IMR-90 (cell line): ENCODE measurements around the gene UBE2O. TPM values are rescaled to one million over a fixed set of nuclear protein-coding genes. Genes with fewer than 3 reads are reported as not detected.
A peak's percentile ranks its signal among the peaks of the same experiment; 100 is the strongest.

ENCODE experiments used
- ATAC-seq: fragments of 200-7000 bp; cut with Tn5 transposase; 2 replicates; pipeline ENCODE4 v1.9.1; 2020; ENCODE audit warnings: low read depth, mild to moderate bottlenecking, moderate library complexity
- BruUV-seq: library from RNA; stranded (reverse); fragments of 400-500 nt; replicated peaks from 2 replicates; lab custom pipeline; 2021; lab: Mats Ljungman, UMichigan
- CTCF ChIA-PET: fragments of 300-600 bp; formaldehyde crosslinking; extraction: SDS; loops from one replicate; lab custom pipeline; 2021; ENCODE audit warnings: antibody characterized with exemption; lab: Yijun Ruan, JAX
- POLR2A ChIA-PET: fragments of 300-600 bp; sonication (Branson Sonifier 250); formaldehyde crosslinking; loops from one replicate; lab custom pipeline; 2022; ENCODE audit warnings: antibody characterized with exemption; ENCODE audit not compliant: unreplicated experiment; lab: Charles Lee
- DNase-seq: peaks from one replicate; pipeline ENCODE4 v3.0.0; 2013
- H2AFZ ChIP-seq: replicated peaks from 2 replicates; pipeline ENCODE3; 2013; ENCODE audit warnings: low read length, mild to moderate bottlenecking; ENCODE audit not compliant: poor library complexity
- H2AK5ac ChIP-seq: 2 replicates; pipeline ENCODE4 v1.6.1; 2013; ENCODE audit warnings: low read depth, low read length, inconsistent platforms
- H2AK9ac ChIP-seq: replicated peaks from 2 replicates; pipeline ENCODE3; 2013; ENCODE audit warnings: mild to moderate bottlenecking, low read depth, low read length, moderate library complexity; ENCODE audit not compliant: poor library complexity
- H2BK120ac ChIP-seq: 2 replicates; pipeline ENCODE4 v1.6.1; 2013; ENCODE audit warnings: low read depth, low read length, inconsistent platforms
- H2BK15ac ChIP-seq: 3 replicates; pipeline ENCODE4 v1.6.1; 2013; ENCODE audit warnings: low read depth, low read length, inconsistent platforms
- H2BK20ac ChIP-seq: 2 replicates; pipeline ENCODE4 v1.6.1; 2013; ENCODE audit warnings: low read depth, mild to moderate bottlenecking, inconsistent platforms, low read length, moderate library complexity
- H2BK5ac ChIP-seq: 2 replicates; pipeline ENCODE4 v1.6.1; 2013; ENCODE audit warnings: mild to moderate bottlenecking, low read depth, low read length, inconsistent platforms; ENCODE audit not compliant: poor library complexity, severe bottlenecking
- H3K14ac ChIP-seq: replicated peaks from 2 replicates; pipeline ENCODE4 v1.6.1; 2013; ENCODE audit warnings: low read depth, low read length, inconsistent platforms
- H3K18ac ChIP-seq: 2 replicates; pipeline ENCODE4 v1.6.1; 2013; ENCODE audit warnings: low read depth, low read length, control low read depth
- H3K23ac ChIP-seq: 2 replicates; pipeline ENCODE4 v1.6.1; 2013; ENCODE audit warnings: low read depth, low read length, inconsistent platforms
- H3K27ac ChIP-seq: 2 replicates; pipeline ENCODE4 v1.5.1; 2013; ENCODE audit warnings: mild to moderate bottlenecking, control low read depth, low read length; ENCODE audit not compliant: insufficient read depth
- H3K27me3 ChIP-seq: 2 replicates; pipeline ENCODE4 v1.6.1; 2013; ENCODE audit warnings: low read length; ENCODE audit not compliant: control insufficient read depth, insufficient read depth
- H3K36me3 ChIP-seq: 2 replicates; pipeline ENCODE4 v1.6.1; 2013; ENCODE audit warnings: low read length, mixed read lengths; ENCODE audit not compliant: control insufficient read depth, insufficient read depth
- H3K4ac ChIP-seq: 2 replicates; pipeline ENCODE4 v1.6.1; 2013; ENCODE audit warnings: low read depth, low read length, inconsistent platforms
- H3K4me1 ChIP-seq: 2 replicates; pipeline ENCODE4 v1.6.1; 2013; ENCODE audit warnings: low read length, mixed read lengths; ENCODE audit not compliant: control insufficient read depth, insufficient read depth
- H3K4me2 ChIP-seq: 2 replicates; pipeline ENCODE4 v1.6.1; 2013; ENCODE audit warnings: low read depth, mild to moderate bottlenecking, control low read depth, low read length, moderate library complexity
- H3K4me3 ChIP-seq: 2 replicates; pipeline ENCODE4 v1.5.1; 2013; ENCODE audit warnings: low read depth, mild to moderate bottlenecking, control low read depth, low read length, moderate library complexity; ENCODE audit not compliant: insufficient read depth
- H3K56ac ChIP-seq: 2 replicates; pipeline ENCODE4 v1.6.1; 2013; ENCODE audit warnings: low read length, inconsistent platforms; ENCODE audit not compliant: insufficient read depth; ENCODE audit errors: extremely low read depth
- H3K79me1 ChIP-seq, 2 experiments: 2 replicates each; pipeline ENCODE4 v1.6.1; 2013; ENCODE audit warnings: low read length in 2 of 2, inconsistent platforms in 1 of 2, low read depth in 1 of 2
- H3K9ac ChIP-seq: 2 replicates; pipeline ENCODE4 v1.6.1; 2013; ENCODE audit warnings: low read depth, low read length, control low read depth
- H3K9me1 ChIP-seq: 2 replicates; pipeline ENCODE4 v1.6.1; 2013; ENCODE audit warnings: low read length, inconsistent platforms; ENCODE audit not compliant: insufficient read depth
- H3K9me3 ChIP-seq: 2 replicates; pipeline ENCODE4 v1.6.1; 2013; ENCODE audit warnings: low read length; ENCODE audit not compliant: control insufficient read depth, insufficient read depth
- H4K20me1 ChIP-seq: 2 replicates; pipeline ENCODE4 v1.6.1; 2013; ENCODE audit warnings: low read length, inconsistent platforms; ENCODE audit not compliant: insufficient read depth
- H4K5ac ChIP-seq: 2 replicates; pipeline ENCODE4 v1.6.1; 2013; ENCODE audit warnings: mild to moderate bottlenecking, low read depth, low read length, control low read depth
- H4K8ac ChIP-seq, 2 experiments: 2 replicates each; pipeline ENCODE4 v1.6.1; 2013; ENCODE audit warnings: low read depth in 2 of 2, low read length in 2 of 2, control low read depth in 1 of 2, inconsistent platforms in 1 of 2
- H4K91ac ChIP-seq: 2 replicates; pipeline ENCODE4 v1.6.1; 2013; ENCODE audit warnings: low read depth, low read length, inconsistent platforms; ENCODE audit not compliant: insufficient read depth
- MAFK ChIP-seq: IDR thresholded peaks from 2 replicates; pipeline ENCODE4 v1.6.1; 2012; ENCODE audit warnings: low read depth, low read length, improper control_type of control experiment
- POLR2A ChIP-seq: IDR thresholded peaks from 2 replicates; pipeline ENCODE4 v1.6.1; 2012; ENCODE audit warnings: mild to moderate bottlenecking, low read depth, low read length
- WGBS, 2 experiments: methylation state at CpG; one replicate each; pipeline versions ENCODE4 v1.1.5 to v1.1.7; 2013; ENCODE audit warnings: missing lambda C conversion rate in 2 of 2; ENCODE audit not compliant: insufficient read length in 1 of 2; ENCODE audit errors: extremely low coverage in 2 of 2; 5-methylcytosine and 5-hydroxymethylcytosine counted together
- dilution Hi-C: fragments of 300-500 bp; cut with HindIII; formaldehyde crosslinking; loops from one replicate; pipeline ENCODE4 v1.14.3; 2018; ENCODE audit warnings: low sequenced_read_pairs; ENCODE audit not compliant: unreplicated experiment
- in situ Hi-C: fragments of 300-500 bp; cut with MboI; formaldehyde crosslinking; loops from 3 replicates; pipeline ENCODE4 v1.14.3; 2019; ENCODE audit warnings: low sequenced_read_pairs, inconsistent platforms, mixed read lengths
- intact Hi-C: fragments of 100-400 bp; cut with micrococcal nuclease; formaldehyde crosslinking; loops from 2 replicates; pipeline ENCODE4 v1.10.0; 2022
- polyA plus RNA-seq, 3 experiments: library from polyadenylated mRNA; depleted of rRNA; stranded (reverse); fragments of >200 nt; gene quantifications; 2 replicates each; pipeline ENCODE4 v1.2.3, GENCODE V29; 2012; ENCODE audit warnings: low replicate concordance in 1 of 3
- total RNA-seq: library from RNA; depleted of rRNA; stranded (reverse); fragments of >200 nt; gene quantifications from 2 replicates; pipeline ENCODE4 v1.2.3, GENCODE V29; 2012

Gene UBE2O
- total and polyA plus RNA-seq, 2 of the 4 experiments (the other 2 are of a cell fraction), result 17.6 TPM

DNA sequence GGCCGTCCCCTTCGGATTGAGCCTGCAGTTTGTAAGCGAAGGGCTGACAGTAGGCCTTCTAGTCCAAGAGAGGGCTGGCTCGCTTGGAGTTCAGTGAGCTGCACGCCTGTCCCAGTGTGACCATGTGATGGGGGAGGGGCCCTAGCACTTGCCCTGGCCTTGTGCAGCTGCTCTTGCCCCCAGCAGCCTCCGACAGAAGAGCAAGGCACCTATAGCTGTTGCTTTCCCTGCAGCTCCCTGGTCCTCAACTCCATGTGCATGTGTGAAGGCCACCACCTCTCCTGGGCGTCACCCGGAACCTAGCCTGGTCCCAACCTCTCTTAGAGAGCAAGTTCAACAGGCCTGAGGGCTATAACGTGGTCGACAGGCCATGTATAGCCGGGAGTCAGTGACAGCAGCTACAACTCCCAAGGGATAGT, 62.9 kb downstream of the UBE2O start:
- H3K9me3 ChIP-seq, result no peaks in the 10 kb centered on the region
- peaks cover 35% of the 10 kb centered on the region for H3K36me3 ChIP-seq
- no peak overlapping the region for H3K14ac ChIP-seq
- H3K18ac ChIP-seq, result no peak overlapping the region
- in situ Hi-C loops (no loop called here), intact Hi-C loops (no loop called here), dilution Hi-C loops (no loop called here)
- no peak overlapping the region for H3K27ac ChIP-seq
- no peak overlapping the region for H4K8ac ChIP-seq
- H2BK20ac ChIP-seq, result no peak overlapping the region
- H4K20me1 ChIP-seq, result peaks cover 38% of the 10 kb centered on the region
- H2AK9ac ChIP-seq, result peak overlapping the region; percentile 82
- no peaks in the 10 kb centered on the region for H3K27me3 ChIP-seq
- H3K4me3 ChIP-seq, result no peak overlapping the region
- 96% methylated on average over 5 of the region's 11 CpGs; no CpG with 5 or more reads in 1 of the 2 experiments for WGBS, 2 experiments
- 0 out of 2 replicates have a peak, but pooled peaks cover 4% of the 10 kb centered on the region for H3K9me1 ChIP-seq
- H2AK5ac ChIP-seq, result no peak overlapping the region
- H2BK120ac ChIP-seq, result no peak overlapping the region
- TF ChIP-seq MAFK (no peak), POLR2A (peak; percentile 15)
- peaks cover 6 to 39% of the 10 kb centered on the region in 2 experiments; a peak in 3 of 4 replicates for H3K79me1 ChIP-seq
- H3K56ac ChIP-seq, result no peak overlapping the region
- H3K9ac ChIP-seq, result no peak overlapping the region
- no peak overlapping the region for H3K4ac ChIP-seq
- no peak overlapping the region for H4K5ac ChIP-seq
- H2BK15ac ChIP-seq, result no peak overlapping the region
- no peak overlapping the region for H3K23ac ChIP-seq
- no peak overlapping the region for H4K91ac ChIP-seq
- peaks cover 6% of the 10 kb centered on the region for H3K4me1 ChIP-seq
- no peak overlapping the region for H2BK5ac ChIP-seq
- DNase-seq, result peak; percentile 28
- ChIA-PET POLR2A (no interaction called here), CTCF (no interaction called here)
- no peak overlapping the region for H3K4me2 ChIP-seq
- peak overlapping the region; percentile 11 for H2AFZ ChIP-seq
- no peak for ATAC-seq
- BruUV-seq, result no TSS peak
